Brain microvascular endothelial cell (primary cell): ENCODE measurements around the gene USP12.

Experiments used
- DNase-seq: peaks from one replicate; pipeline ENCODE4 v3.0.0-alpha.2; 2020
- H3K27ac ChIP-seq: fragments of 250-450 bp; sonication (Bioruptor Pico); 2 replicates; pipeline ENCODE4 v1.5.1; 2020; ENCODE audit warnings: mild to moderate bottlenecking, moderate library complexity
- H3K27me3 ChIP-seq: fragments of 250-450 bp; sonication (Bioruptor Pico); replicated peaks from 2 replicates; pipeline ENCODE4 v1.5.1; 2020; ENCODE audit warnings: mild to moderate bottlenecking
- H3K36me3 ChIP-seq: fragments of 250-450 bp; sonication (Bioruptor Pico); replicated peaks from 2 replicates; pipeline ENCODE4 v1.5.1; 2020; ENCODE audit warnings: mild to moderate bottlenecking
- H3K4me3 ChIP-seq: 2 replicates; pipeline ENCODE4 v1.5.1; 2011; ENCODE audit warnings: low read depth, mild to moderate bottlenecking, control low read depth, low read length, moderate library complexity
- CTCF ChIP-seq: IDR thresholded peaks from 2 replicates; pipeline ENCODE4 v1.5.1; 2011; ENCODE audit warnings: low read depth, mild to moderate bottlenecking, moderate library complexity, low read length, control low read depth, inconsistent platforms; ENCODE audit errors: missing control alignments
- in situ Hi-C: cut with HindIII; loops from 2 replicates; pipeline ENCODE4 v1.10.0; 2017; ENCODE audit warnings: low sequenced_read_pairs, low pct_ligation_motif_present

The USP12 gene

GRCh38 chr13:27036236-27036981, 135.2 kb downstream of the USP12 start:
- H3K36me3 ChIP-seq = no peaks in the 10 kb centered on the region
- H3K27me3 ChIP-seq = no peaks in the 10 kb centered on the region
- no peak for TF ChIP-seq CTCF
- no peak overlapping the region for H3K27ac ChIP-seq
- no peak overlapping the region for H3K4me3 ChIP-seq
- DNase-seq = no peak
- in situ Hi-C loops = no loop called here

GRCh38 chr13:27035892-27036235, 135.7 kb downstream of the USP12 start:
- Histone ChIP-seq H3K36me3 (no peaks in the 10 kb centered on the region), H3K27me3 (no peaks in the 10 kb centered on the region), H3K27ac (no peak overlapping the region), H3K4me3 (no peak overlapping the region)
- DNase-seq = peak; percentile 61
- in situ Hi-C loops = no loop called here
- no peak for TF ChIP-seq CTCF

GRCh38 chr13:27034678-27035111, 136.9 kb downstream of the USP12 start:
- DNase-seq = no peak
- Histone ChIP-seq H3K4me3 (peak overlapping the region; percentile 15), H3K27ac (no peak overlapping the region), H3K27me3 (no peaks in the 10 kb centered on the region), H3K36me3 (no peaks in the 10 kb centered on the region)
- in situ Hi-C loops = no loop called here
- no peak for TF ChIP-seq CTCF

GRCh38 chr13:27028683-27029480, 142.7 kb downstream of the USP12 start:
- Histone ChIP-seq H3K4me3 (no peak overlapping the region), H3K27me3 (no peaks in the 10 kb centered on the region), H3K36me3 (no peaks in the 10 kb centered on the region), H3K27ac (no peak overlapping the region)
- no peak for TF ChIP-seq CTCF
- in situ Hi-C loops = no loop called here
- no peak for DNase-seq

- no peaks in the 10 kb centered on the region for H3K36me3 ChIP-seq
- no peaks in the 10 kb centered on the region for H3K27me3 ChIP-seq
- no peak overlapping the region for H3K27ac ChIP-seq
- no peak for TF ChIP-seq CTCF
- in situ Hi-C loops = no loop called here
- H3K4me3 ChIP-seq = no peak overlapping the region
- no peak for DNase-seq
Observed at GRCh38 chr13:27027086-27027667, 144.4 kb downstream of the USP12 start.
